BJ (cell line): ENCODE measurements around the gene HECTD2. TPM values are rescaled to one million over a fixed set of nuclear protein-coding genes. Genes with fewer than 3 reads are reported as not detected.

Source experiments
- CTCF ChIA-PET: fragments of 350-600 bp; formaldehyde crosslinking; extraction: SDS; loops from one replicate; lab custom pipeline; 2021; ENCODE audit warnings: antibody characterized with exemption, inconsistent platforms; lab: Yijun Ruan, JAX
- POLR2A ChIA-PET: fragments of 300-600 bp; sonication (Branson Sonifier 250); formaldehyde crosslinking; extraction: SDS; loops from one replicate; lab custom pipeline; 2021; ENCODE audit warnings: antibody characterized with exemption; lab: Charles Lee
- DNase-seq: peaks from one replicate; pipeline ENCODE4 v3.0.0-alpha.2; 2011; ENCODE audit warnings: low read depth
- H3K27me3 ChIP-seq: 2 replicates; pipeline ENCODE4 v1.6.0; 2011; ENCODE audit warnings: low read length; ENCODE audit not compliant: control insufficient read depth, insufficient read depth
- H3K36me3 ChIP-seq: 2 replicates; pipeline ENCODE4 v1.5.1; 2011; ENCODE audit warnings: low read length; ENCODE audit not compliant: control insufficient read depth, insufficient read depth
- H3K4me3 ChIP-seq: 2 replicates; pipeline ENCODE4 v1.5.1; 2011; ENCODE audit warnings: low read depth, mild to moderate bottlenecking, control low read depth, low read length
- CTCF ChIP-seq: IDR thresholded peaks from 2 replicates; pipeline ENCODE4 v1.5.1; 2011; ENCODE audit warnings: low read depth, mild to moderate bottlenecking, control low read depth, inconsistent platforms, low read length, moderate library complexity; ENCODE audit not compliant: insufficient read depth
- polyA plus RNA-seq: library from polyadenylated mRNA; depleted of rRNA; stranded (reverse); fragments of >200 nt; gene quantifications from 2 replicates; pipeline ENCODE4 v1.2.3, GENCODE V29; 2011

HECTD2 gene
- polyA plus RNA-seq, 1 experiment: 3.6 TPM

GRCh38 chr10:91550021-91550420 lies 139.9 kb downstream of the HECTD2 start:
- H3K36me3 ChIP-seq: no peaks in the 10 kb centered on the region
- no peak for TF ChIP-seq CTCF
- no peak overlapping the region for H3K4me3 ChIP-seq
- ChIA-PET POLR2A (no interaction called here), CTCF (interaction anchor here (0.6 to 4.1 kb wide), 2 partner anchors 9 to 86 kb away, joined by 3 to 36 read pairs; no protein-coding TSS in a partner anchor)
- no peak for DNase-seq
- no peaks in the 10 kb centered on the region for H3K27me3 ChIP-seq

- ChIA-PET CTCF (interaction anchor here (0.7 to 4.5 kb wide), 32 partner anchors 11 to 253 kb away, joined by 3 to 84 read pairs (median 5); partner anchors contain the start of gene PPP1R3C), POLR2A (no interaction called here)
Observed at GRCh38 chr10:91551856-91552255, 141.7 kb downstream of the HECTD2 start.

DNA sequence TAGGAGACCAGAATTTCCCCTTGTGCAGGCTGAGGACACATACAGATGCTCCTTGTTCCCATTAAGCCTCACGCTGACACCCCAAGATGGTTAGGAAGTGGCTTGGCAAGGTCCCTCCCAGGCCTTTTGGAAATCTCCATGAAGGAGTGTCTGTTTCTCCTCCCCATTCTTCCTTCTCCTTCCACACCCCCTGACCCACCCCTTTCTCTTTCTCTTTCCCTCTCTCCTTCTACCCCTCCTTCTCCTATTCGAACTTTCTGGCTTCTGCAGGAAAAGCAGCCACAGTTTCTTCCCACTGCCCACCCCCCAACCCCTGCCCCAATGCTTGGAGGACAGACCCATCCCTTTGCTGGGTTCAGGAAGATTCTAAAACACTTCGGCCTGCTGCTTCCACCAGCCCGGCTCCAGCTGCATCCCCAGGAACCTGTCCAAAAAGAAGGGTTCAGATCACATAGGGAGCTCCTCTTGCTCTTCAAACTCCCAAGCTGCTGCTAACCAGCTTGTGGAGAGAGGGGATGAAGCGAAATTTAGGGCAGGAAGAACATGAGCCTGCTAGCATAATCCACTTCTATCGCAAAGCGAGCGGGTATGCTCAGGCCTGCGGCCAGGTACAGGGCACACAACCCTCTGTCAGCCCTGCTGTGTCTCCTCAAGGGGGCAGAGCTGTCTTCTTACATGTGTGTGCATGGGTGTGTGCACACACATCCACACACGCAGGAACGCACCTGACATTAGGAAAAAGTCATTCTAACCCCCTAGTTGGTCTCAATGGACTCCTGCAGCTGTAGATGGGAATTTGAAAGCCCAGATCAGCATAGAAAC lies 142.3 kb downstream of the HECTD2 start:
- peak; percentile 57 for TF ChIP-seq CTCF
- Histone ChIP-seq H3K36me3 (no peaks in the 10 kb centered on the region), H3K27me3 (no peaks in the 10 kb centered on the region), H3K4me3 (no peak overlapping the region)
- ChIA-PET POLR2A (no interaction called here), CTCF (interaction anchor here (0.6 to 4.5 kb wide), 33 partner anchors 11 to 259 kb away, joined by 3 to 84 read pairs (median 5); partner anchors contain the start of gene PPP1R3C)
- no peak for DNase-seq

More at GRCh38 chr10:91551856-91552255, 141.7 kb downstream of the HECTD2 start:
- Histone ChIP-seq H3K4me3 (no peak overlapping the region), H3K36me3 (no peaks in the 10 kb centered on the region), H3K27me3 (no peaks in the 10 kb centered on the region)
- DNase-seq: no peak
- TF ChIP-seq CTCF: peak; percentile 74

DNA sequence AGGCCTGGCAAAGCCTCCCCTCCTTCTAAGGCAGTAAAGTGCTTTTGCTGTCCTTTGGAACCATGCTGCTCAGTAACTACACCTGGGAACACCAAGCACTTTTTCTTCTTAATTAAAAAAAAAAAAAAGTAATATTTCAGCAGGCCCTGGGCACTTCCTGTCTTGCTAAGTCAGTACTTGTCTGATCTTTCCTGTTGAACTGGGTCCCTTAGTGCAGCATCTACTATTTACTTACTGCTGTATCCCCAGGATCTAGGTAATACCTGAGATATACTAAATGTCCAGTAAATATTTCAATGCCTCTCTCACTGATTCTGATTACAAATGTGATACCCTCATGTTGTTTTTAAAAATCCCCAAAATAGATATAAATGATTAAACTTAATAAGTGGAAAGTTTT lies 145.3 kb downstream of the HECTD2 start:
- Histone ChIP-seq H3K4me3 (no peak overlapping the region), H3K27me3 (no peaks in the 10 kb centered on the region), H3K36me3 (no peaks in the 10 kb centered on the region)
- no peak for TF ChIP-seq CTCF
- DNase-seq: no peak
- CTCF ChIA-PET: no interaction called here
- POLR2A ChIA-PET: no interaction called here

- POLR2A ChIA-PET: no interaction called here
- Histone ChIP-seq H3K27me3 (no peaks in the 10 kb centered on the region), H3K4me3 (no peak overlapping the region), H3K36me3 (no peaks in the 10 kb centered on the region)
- CTCF ChIA-PET: interaction anchor here (0.7 to 1.1 kb wide), 2 partner anchors 61 to 78 kb away, joined by 3 read pairs; no protein-coding TSS in a partner anchor
- no peak for DNase-seq
- TF ChIP-seq CTCF: no peak
Observed at GRCh38 chr10:91556691-91557566, 146.8 kb downstream of the HECTD2 start.
